IgD-negative memory B cell (primary cell): Measurements from ENCODE around the gene STOM. TPM values are rescaled to one million over a fixed set of nuclear protein-coding genes. Genes with fewer than 3 reads are reported as not detected.

Experiments used
- polyA plus RNA-seq: library from polyadenylated mRNA; unstranded; fragments of 300-500 nt; fragmentation: Illumina TruSeq; gene quantifications from one replicate; pipeline ENCODE4 v1.2.3, GENCODE V29; 2021

STOM gene
- polyA plus RNA-seq, 1 donor from 2014 or later: 17.2 TPM

Other genes starting within 250 kb of the STOM start
- 35.7 TPM for gene RAB14, start 168.4 kb downstream of the STOM start, polyA plus RNA-seq
- 69.4 TPM for gene GSN, start 102.1 kb downstream of the STOM start, polyA plus RNA-seq
- gene GGTA1, start 129.6 kb upstream of the STOM start, polyA plus RNA-seq: not detected